RWPE1 (cell line): ENCODE measurements around the gene GPR152.
A peak's percentile ranks its signal among the peaks of the same experiment; 100 is the strongest.

Experiments
- CTCF ChIA-PET: fragments of 350-600 bp; sonication (Branson Sonifier 250); formaldehyde crosslinking; extraction: SDS; loops from one replicate; lab custom pipeline; 2021; lab: Yijun Ruan, JAX
- POLR2A ChIA-PET: fragments of 400-600 bp; formaldehyde crosslinking; extraction: SDS; loops from one replicate; lab custom pipeline; 2020; ENCODE audit warnings: antibody characterized with exemption; ENCODE audit not compliant: low non-redundant PET; lab: Yijun Ruan, JAX
- DNase-seq: peaks from one replicate; pipeline ENCODE4 v3.0.0; 2012; ENCODE audit warnings: low spot score
- H3K27ac ChIP-seq: fragments of 450-650 bp; 2 replicates; pipeline ENCODE4 v1.5.1; 2017
- TF ChIP-seq, protein P1 (sequence below): fragments of 450-650 bp; conservative IDR thresholded peaks from 2 replicates; pipeline ENCODE4 v1.5.1; 2017; ENCODE audit warnings: low read depth, mild to moderate bottlenecking

Gene GPR152

GRCh38 chr11:67401495-67402191 lies 50.9 kb downstream of the GPR152 start, which contains the start of gene PPP1CA:
Gene PPP1CA (minus strand): TSS chr11:67401858. CDS start chr11:67401782, 76 bp downstream.
- TF ChIP-seq, protein P1, sequence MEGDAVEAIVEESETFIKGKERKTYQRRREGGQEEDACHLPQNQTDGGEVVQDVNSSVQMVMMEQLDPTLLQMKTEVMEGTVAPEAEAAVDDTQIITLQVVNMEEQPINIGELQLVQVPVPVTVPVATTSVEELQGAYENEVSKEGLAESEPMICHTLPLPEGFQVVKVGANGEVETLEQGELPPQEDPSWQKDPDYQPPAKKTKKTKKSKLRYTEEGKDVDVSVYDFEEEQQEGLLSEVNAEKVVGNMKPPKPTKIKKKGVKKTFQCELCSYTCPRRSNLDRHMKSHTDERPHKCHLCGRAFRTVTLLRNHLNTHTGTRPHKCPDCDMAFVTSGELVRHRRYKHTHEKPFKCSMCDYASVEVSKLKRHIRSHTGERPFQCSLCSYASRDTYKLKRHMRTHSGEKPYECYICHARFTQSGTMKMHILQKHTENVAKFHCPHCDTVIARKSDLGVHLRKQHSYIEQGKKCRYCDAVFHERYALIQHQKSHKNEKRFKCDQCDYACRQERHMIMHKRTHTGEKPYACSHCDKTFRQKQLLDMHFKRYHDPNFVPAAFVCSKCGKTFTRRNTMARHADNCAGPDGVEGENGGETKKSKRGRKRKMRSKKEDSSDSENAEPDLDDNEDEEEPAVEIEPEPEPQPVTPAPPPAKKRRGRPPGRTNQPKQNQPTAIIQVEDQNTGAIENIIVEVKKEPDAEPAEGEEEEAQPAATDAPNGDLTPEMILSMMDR = peak; percentile 85
- ChIA-PET CTCF (interaction anchor here (0.6 to 2.0 kb wide), 17 partner anchors 10 to 105 kb away, joined by 3 to 13 read pairs (median 4); partner anchors contain the start of genes RAD9A and RPS6KB2), POLR2A (interaction anchor here (0.6 to 2.4 kb wide), 12 partner anchors 9 to 146 kb away, joined by 3 to 14 read pairs (median 4); partner anchors contain the start of genes RAD9A, RPS6KB2 and TMEM134)
- peak within 1 kb of the TSS; percentile 94 for H3K27ac ChIP-seq
- peak; percentile 95 for DNase-seq
